ENCODE results near the gene KRAS. TPM values are rescaled to one million over a fixed set of nuclear protein-coding genes. Genes with fewer than 3 reads are reported as not detected.
A peak's percentile ranks its signal among the peaks of the same experiment; 100 is the strongest.

The KRAS gene
- total RNA-seq, 1 experiment from 2014 or later: 47.5 TPM

- H2BK5ac ChIP-seq (ENCODE audit: insufficient read length, low read length): no peak overlapping the region
- no peak overlapping the region for H2BK12ac ChIP-seq (ENCODE audit: insufficient read length, low read depth, low read length)
- peak overlapping the region; percentile 97 to 98 for H3K4me3 Mint-ChIP-seq
- H3K23me2 ChIP-seq (ENCODE audit: insufficient read length, low read depth, low read length, poor library complexity, severe bottlenecking): peaks cover 9% of the 10 kb centered on the region
- H2BK120ac ChIP-seq (ENCODE audit: low read depth, low read length, poor library complexity, severe bottlenecking): no peak overlapping the region
- no peaks in the 10 kb centered on the region for H3K79me2 ChIP-seq (ENCODE audit: insufficient read depth, low read length)
- no peak overlapping the region for H3K56ac ChIP-seq (ENCODE audit: insufficient read length, low read depth, low read length)
- no peak overlapping the region for H3K23ac ChIP-seq (ENCODE audit: insufficient read length, low read depth, low read length)
- no peaks in the 10 kb centered on the region for H3K27me3 Mint-ChIP-seq (ENCODE audit: low read depth)
- H2BK15ac ChIP-seq (ENCODE audit: low read depth, low read length): no peak overlapping the region
- no peak overlapping the region; the same call in 1 of the 2 replicates for H3K4ac ChIP-seq (ENCODE audit: low read depth, low read length)
- H3K18ac ChIP-seq (ENCODE audit: insufficient read length, low read depth, low read length): peak overlapping the region; percentile 67
- H4K91ac ChIP-seq (ENCODE audit: insufficient read length, low read depth, low read length): no peak overlapping the region
- H4K5ac ChIP-seq (ENCODE audit: insufficient read length, low read depth, low read length): no peak overlapping the region
- peaks cover 12 to 18% of the 10 kb centered on the region in 2 experiments; a peak in 3 of 4 replicates for H3K4me1 Mint-ChIP-seq
- H3K79me1 ChIP-seq (ENCODE audit: insufficient read depth, low read depth, low read length, poor library complexity, severe bottlenecking): no peaks in the 10 kb centered on the region
- no peaks in the 10 kb centered on the region for H3K4me1 ChIP-seq (ENCODE audit: insufficient read depth, low read length)
- no CpG with 5 or more reads among the region's 11 CpGs for WGBS (ENCODE audit: extremely low coverage, insufficient read length, low lambda C conversion rate)
- H3K14ac ChIP-seq (ENCODE audit: insufficient read depth, low read length): peak overlapping the region; percentile 80; the same call in 1 of the 2 replicates
- no peaks in the 10 kb centered on the region for H3K9me3 ChIP-seq (ENCODE audit: control insufficient read depth, low read depth, low read length)
- H2BK20ac ChIP-seq (ENCODE audit: low read depth, low read length, poor library complexity, severe bottlenecking): no peak overlapping the region
- H2AFZ ChIP-seq (ENCODE audit: low read length): no peak overlapping the region
- no peak for DNase-seq
- no peak overlapping the region for H3K9ac ChIP-seq (ENCODE audit: extremely low read depth, insufficient read length, low read length)
- peak overlapping the region; percentile 99 for H3K4me2 ChIP-seq (ENCODE audit: insufficient read depth, insufficient read length, low read length)
- no peaks in the 10 kb centered on the region for H3K27me3 ChIP-seq (ENCODE audit: insufficient read depth, low read length)
- peak overlapping the region in 2 of 3 experiments; percentile 99; a peak in 4 of 7 replicates for H3K27ac Mint-ChIP-seq
- H3K9me3 Mint-ChIP-seq: no peaks in the 10 kb centered on the region; a peak in 1 of 5 replicates
- no peaks in the 10 kb centered on the region for H3K36me3 Mint-ChIP-seq (ENCODE audit: insufficient read depth in 1 of 3, low read depth in 3 of 3)
- H4K8ac ChIP-seq (replicated peaks; ENCODE audit: insufficient read length, low read depth, low read length): no peak overlapping the region
- no peak overlapping the region for H2AK5ac ChIP-seq (ENCODE audit: insufficient read length, low read length)
- H3K27ac ChIP-seq (ENCODE audit: insufficient read length, low read depth, low read length): no peak overlapping the region
- no peak overlapping the region for H3T11ph ChIP-seq (ENCODE audit: low read length)
- no peak for TF ChIP-seq CTCF (conservative IDR thresholded peaks at IDR 0.05)
- H4K20me1 ChIP-seq (ENCODE audit: control insufficient read depth, insufficient read depth, insufficient read length): no peaks in the 10 kb centered on the region
Measured at GRCh38 chr12:25194722-25195055, 56.0 kb downstream of the KRAS start.
